MM.1S (cell line): ENCODE measurements around the gene APBA1.

Experiments
- CTCF ChIP-seq: fragments of 300-600 bp; sonication (generic); IDR thresholded peaks from 2 replicates; pipeline ENCODE4 v1.5.1; 2016; ENCODE audit warnings: antibody characterized with exemption, low read length, mixed read lengths
- EZH2 ChIP-seq: fragments of 300-600 bp; sonication (generic); optimal IDR thresholded peaks from 2 replicates; pipeline ENCODE3; 2017; ENCODE audit warnings: low read depth, mild to moderate bottlenecking, antibody characterized with exemption, low read length, mixed read lengths
- EZH2phosphoT487 ChIP-seq: fragments of 300-600 bp; sonication (generic); IDR thresholded peaks from 2 replicates; pipeline ENCODE4 v1.6.1; 2018; ENCODE audit warnings: antibody characterized with exemption, low read length

DNA sequence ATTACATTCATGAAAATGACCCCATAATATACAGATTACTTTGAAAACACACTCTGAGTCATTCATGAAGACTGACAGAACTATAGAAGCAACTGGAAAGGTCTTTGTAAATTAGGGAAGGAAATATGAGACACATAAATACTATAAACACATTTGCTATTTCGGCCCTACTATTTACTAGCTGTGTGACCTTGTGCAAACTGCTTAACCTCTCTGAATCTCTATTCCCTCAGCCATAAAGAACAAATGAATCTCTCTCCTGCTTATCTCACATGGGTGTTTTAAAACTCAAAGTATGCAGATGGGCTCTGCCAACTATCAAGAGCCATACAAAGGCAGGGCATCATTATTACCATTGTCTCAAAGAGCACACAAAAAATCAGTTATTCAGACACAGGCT, 52.9 kb downstream of the APBA1 start:
- no peak for TF ChIP-seq CTCF
- no peak for TF ChIP-seq EZH2
- TF ChIP-seq EZH2phosphoT487 = no peak
